IPS-15b (cell line): Measurements from ENCODE around the gene TRIM63.
"Not testable (repeated sequence)": the region's sequence is repeated elsewhere in the genome, so short reads cannot be mapped to it uniquely, and the experiment has no call there.

ENCODE experiments used
- H3K27me3 ChIP-seq: one replicate; pipeline ENCODE4 v1.6.1; 2013; ENCODE audit warnings: low read length; ENCODE audit not compliant: control insufficient read depth, insufficient read depth
- H3K36me3 ChIP-seq: one replicate; pipeline ENCODE4 v1.6.1; 2013; ENCODE audit warnings: low read length; ENCODE audit not compliant: control insufficient read depth, insufficient read depth
- H3K4me1 ChIP-seq: one replicate; pipeline ENCODE4 v1.6.1; 2013; ENCODE audit warnings: mild to moderate bottlenecking, low read length; ENCODE audit not compliant: control insufficient read depth, insufficient read depth
- H3K4me3 ChIP-seq: one replicate; pipeline ENCODE4 v1.5.1; 2013; ENCODE audit warnings: low read depth, low read length
- H3K9ac ChIP-seq: one replicate; pipeline ENCODE4 v1.6.1; 2013; ENCODE audit warnings: low read depth, mild to moderate bottlenecking, low read length
- H3K9me3 ChIP-seq: one replicate; pipeline ENCODE4 v1.6.1; 2013; ENCODE audit warnings: mild to moderate bottlenecking, low read length; ENCODE audit not compliant: control insufficient read depth, insufficient read depth

Gene TRIM63

DNA sequence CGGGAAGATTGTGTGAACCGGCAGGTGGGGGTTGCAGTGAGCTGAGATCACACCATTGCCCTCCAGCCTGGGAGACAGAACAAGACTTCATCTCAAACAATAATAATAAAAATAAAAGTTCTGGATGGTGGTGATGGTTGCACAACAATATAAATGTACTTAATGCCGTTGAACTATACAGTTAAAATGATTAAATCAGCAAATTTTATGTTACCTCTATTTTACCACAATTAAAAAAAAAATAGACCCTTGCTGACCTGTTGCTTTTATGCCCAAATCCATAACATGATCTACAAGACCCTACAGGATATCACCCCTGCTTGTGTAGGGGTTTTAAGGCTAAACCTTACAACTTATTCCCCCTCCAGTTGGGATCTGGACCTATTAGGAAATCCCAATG is 32.4 kb upstream of the TRIM63 start:
- no peaks in the 10 kb centered on the region for H3K9me3 ChIP-seq
- H3K9ac ChIP-seq: no peak overlapping the region
- peaks cover 4% of the 10 kb centered on the region for H3K4me1 ChIP-seq
- H3K27me3 ChIP-seq: peaks cover 4% of the 10 kb centered on the region
- H3K36me3 ChIP-seq: no peaks in the 10 kb centered on the region
- H3K4me3 ChIP-seq: no peak overlapping the region

DNA sequence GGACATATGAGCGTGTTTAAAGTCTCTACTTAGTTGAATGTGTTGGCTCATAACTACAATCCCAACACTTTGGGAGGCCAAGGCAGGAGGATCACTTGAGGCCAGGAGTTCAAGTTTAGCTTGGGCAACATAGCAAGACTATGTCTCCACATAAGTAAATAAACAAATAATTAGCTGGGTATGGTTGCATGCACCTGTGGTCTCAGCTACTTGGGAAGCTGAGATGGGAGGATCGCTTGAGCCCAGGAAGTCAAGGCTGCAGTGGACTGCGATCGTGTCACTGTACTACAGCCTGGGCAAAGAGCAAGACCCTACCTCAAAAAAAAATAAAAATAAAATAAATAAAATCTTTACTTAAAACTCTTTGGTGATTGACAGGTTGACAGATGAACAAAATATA is 31.2 kb upstream of the TRIM63 start:
- H3K36me3 ChIP-seq: no peaks in the 10 kb centered on the region
- no peak overlapping the region for H3K4me3 ChIP-seq
- H3K4me1 ChIP-seq: peaks cover 13% of the 10 kb centered on the region
- H3K9me3 ChIP-seq: no peaks in the 10 kb centered on the region
- H3K9ac ChIP-seq: no peak overlapping the region
- peaks cover 6% of the 10 kb centered on the region for H3K27me3 ChIP-seq

DNA sequence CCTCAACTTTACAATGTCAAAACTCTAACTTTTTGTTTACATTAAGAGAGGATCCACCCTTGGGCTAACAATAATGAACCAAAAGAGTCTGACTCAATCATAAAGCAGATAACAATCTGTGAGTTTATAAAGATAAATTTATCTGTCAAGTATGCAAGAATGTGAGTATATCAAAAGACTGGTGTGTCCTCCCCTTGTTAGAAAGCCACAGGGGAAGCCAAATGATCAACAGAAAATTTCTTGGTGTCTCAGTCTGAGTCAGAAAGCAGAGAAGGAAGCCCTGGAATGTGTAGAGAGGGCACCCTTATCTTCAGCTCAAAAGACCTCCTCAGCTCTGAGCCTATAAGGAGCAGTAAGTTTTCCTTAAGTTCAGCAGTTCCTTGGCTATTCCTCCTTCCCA is 30.3 kb upstream of the TRIM63 start:
- Histone ChIP-seq H3K4me1 (peaks cover 13% of the 10 kb centered on the region), H3K9me3 (no peaks in the 10 kb centered on the region), H3K36me3 (no peaks in the 10 kb centered on the region), H3K4me3 (no peak overlapping the region), H3K9ac (no peak overlapping the region), H3K27me3 (peaks cover 5% of the 10 kb centered on the region)

DNA sequence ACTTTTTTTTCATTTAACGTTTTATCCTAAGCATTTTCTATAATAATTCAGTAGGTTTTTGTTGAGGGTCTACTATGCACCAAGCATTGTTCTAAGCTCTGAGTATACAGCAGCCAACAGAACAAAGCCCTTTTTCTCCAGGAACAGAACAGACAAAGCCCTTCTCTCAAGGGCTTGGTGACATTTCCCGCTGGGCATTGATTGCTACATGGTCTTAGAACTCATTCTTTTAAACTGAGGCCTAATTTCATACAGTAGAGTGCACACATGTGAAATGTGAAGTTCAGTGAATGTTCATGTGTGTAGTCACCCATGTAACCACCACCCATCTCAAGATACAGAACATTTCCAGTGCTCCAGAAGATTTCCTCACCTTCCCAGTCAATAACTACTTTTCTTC is 29.0 kb upstream of the TRIM63 start:
- Histone ChIP-seq H3K27me3 (peaks cover 2% of the 10 kb centered on the region), H3K9me3 (no peaks in the 10 kb centered on the region), H3K9ac (no peak overlapping the region), H3K36me3 (no peaks in the 10 kb centered on the region), H3K4me3 (no peak overlapping the region), H3K4me1 (peaks cover 13% of the 10 kb centered on the region)

DNA sequence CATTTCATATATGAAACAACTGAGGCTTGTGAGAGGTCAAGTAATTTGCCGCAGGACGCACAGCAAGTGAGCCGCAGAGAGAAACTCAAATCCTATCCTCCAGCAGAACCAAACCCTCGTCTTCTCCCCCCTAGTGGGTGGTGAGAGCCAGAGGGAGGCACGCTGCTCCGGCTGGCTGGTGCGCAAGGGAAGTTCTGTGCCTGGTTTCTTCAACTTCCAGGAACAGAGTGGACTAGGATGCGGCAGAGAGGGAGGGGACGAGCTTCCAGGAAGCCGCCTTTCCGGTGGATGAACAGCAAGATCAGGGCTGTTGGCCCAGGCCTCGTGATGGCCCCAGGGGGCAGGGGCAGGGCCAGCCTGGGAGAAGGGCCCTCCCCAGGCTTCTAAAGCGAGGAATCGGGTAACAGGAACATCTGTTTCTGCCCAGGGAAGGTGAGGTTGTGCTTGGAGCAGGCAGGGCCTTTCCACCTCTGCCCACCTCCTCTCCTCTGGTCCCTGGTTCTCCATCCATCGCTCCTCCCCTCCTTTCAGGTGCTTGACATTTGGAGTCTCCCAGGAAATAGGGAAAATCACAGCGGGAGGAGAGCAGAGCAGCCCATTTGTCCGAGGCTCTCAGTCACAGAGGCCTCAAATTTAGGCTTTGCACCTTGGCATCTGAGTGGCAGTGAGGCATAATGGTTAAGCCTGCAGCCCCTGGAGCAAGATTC is 27.4 kb upstream of the TRIM63 start:
- H3K9me3 ChIP-seq: no peaks in the 10 kb centered on the region
- no peak overlapping the region for H3K4me3 ChIP-seq
- H3K27me3 ChIP-seq: peaks cover 2% of the 10 kb centered on the region
- no peaks in the 10 kb centered on the region for H3K36me3 ChIP-seq
- H3K9ac ChIP-seq: no peak overlapping the region
- peaks cover 13% of the 10 kb centered on the region for H3K4me1 ChIP-seq

DNA sequence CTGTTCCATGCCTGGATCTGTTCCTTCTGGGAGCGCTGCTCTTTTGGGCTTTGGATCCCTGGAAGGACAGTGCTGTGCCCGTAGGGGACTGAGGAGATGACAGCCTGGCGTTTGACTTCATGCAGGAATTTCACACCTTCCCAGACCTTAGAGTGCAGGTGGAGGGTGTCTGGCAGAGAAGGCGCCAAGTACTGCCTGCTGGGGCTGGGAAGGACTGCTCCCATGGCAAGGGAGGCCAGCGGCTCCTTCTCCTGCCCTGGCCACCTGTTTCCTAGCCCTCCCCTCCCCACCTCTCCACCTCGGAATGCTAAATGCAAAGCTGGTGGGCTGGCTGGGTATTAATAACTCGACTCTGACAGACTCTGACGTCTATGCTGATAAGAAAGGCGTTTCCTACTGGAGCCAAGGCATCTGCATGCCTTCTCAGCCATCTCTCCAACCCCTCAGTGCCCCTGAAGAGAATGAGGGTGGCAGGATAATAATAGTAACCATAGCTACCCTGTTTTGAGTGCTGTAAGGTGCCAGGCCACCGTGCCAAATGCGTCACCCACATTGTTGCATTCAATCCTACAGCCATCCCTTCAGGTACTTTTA is 26.7 kb upstream of the TRIM63 start:
- H3K4me1 ChIP-seq: peaks cover 13% of the 10 kb centered on the region
- no peak overlapping the region for H3K4me3 ChIP-seq
- no peaks in the 10 kb centered on the region for H3K9me3 ChIP-seq
- no peak overlapping the region for H3K9ac ChIP-seq
- H3K36me3 ChIP-seq: no peaks in the 10 kb centered on the region
- H3K27me3 ChIP-seq: peaks cover 2% of the 10 kb centered on the region

DNA sequence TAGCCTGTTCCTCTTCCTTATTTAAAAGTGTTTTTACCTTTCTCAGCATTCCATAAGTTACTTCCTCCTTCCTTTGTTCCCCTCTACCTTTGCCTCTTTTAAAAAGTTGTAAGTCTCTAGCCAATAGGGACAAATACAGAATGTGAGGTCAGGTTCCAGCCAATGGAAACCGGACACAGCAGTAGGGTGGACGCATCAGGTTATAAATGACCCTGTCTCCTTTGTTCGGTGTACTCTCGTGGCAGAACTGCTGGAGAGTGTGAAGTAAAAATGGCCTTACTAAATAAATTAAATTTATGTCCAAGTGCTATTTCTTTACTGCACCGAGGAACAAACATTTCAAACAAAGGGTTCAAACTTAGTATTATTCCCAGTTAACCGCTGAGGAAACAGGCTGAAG is 26.1 kb upstream of the TRIM63 start:
- H3K9me3 ChIP-seq, H3K4me3 ChIP-seq, H3K27me3 ChIP-seq, H3K9ac ChIP-seq, H3K36me3 ChIP-seq: not testable (repeated sequence)
- H3K4me1 ChIP-seq: peaks cover 13% of the 10 kb centered on the region

DNA sequence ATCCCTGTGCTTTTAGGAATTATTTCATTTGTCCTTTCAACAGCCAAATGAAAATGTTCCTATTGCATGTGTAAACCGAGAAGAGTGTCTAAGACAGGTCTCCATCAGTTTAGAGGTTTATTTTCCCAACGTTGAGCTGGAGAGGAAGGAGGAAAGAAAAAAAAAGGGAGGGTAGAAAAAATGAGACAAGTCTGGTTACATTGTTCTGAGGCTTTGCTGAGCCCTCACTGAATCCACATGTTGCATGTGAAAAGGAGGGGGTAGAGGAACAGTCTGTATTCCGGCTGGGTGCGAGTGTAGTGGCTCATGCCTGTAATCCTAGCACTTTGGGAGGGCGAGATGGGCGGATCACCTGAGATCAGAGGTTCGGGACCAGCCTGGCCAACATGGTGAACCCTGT is 25.0 kb upstream of the TRIM63 start:
- Histone ChIP-seq H3K4me3 (no peak overlapping the region), H3K9ac (no peak overlapping the region), H3K27me3 (peaks cover 2% of the 10 kb centered on the region), H3K4me1 (peaks cover 13% of the 10 kb centered on the region), H3K9me3 (no peaks in the 10 kb centered on the region), H3K36me3 (no peaks in the 10 kb centered on the region)

DNA sequence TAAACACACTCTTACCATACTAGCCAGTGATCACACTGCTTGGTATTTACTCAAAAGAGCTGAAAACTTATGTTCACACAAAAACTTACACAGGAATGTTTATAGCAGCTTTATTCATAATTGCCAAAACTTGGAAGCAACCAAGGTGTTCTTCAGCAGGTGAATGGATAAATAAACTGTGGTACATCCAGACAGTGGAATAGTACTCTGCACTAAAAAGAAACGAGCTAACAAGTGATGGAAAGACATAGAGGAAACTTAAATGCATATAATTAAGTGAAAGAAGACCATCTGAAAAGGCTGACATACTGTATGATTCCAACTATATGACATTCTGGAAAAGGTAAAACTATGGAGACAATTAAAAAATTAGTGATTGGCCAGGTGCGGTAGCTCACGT is 23.5 kb upstream of the TRIM63 start:
- H3K4me3 ChIP-seq: no peak overlapping the region
- no peaks in the 10 kb centered on the region for H3K36me3 ChIP-seq
- H3K9me3 ChIP-seq: no peaks in the 10 kb centered on the region
- H3K4me1 ChIP-seq: peaks cover 13% of the 10 kb centered on the region
- no peak overlapping the region for H3K9ac ChIP-seq
- peaks cover 2% of the 10 kb centered on the region for H3K27me3 ChIP-seq

DNA sequence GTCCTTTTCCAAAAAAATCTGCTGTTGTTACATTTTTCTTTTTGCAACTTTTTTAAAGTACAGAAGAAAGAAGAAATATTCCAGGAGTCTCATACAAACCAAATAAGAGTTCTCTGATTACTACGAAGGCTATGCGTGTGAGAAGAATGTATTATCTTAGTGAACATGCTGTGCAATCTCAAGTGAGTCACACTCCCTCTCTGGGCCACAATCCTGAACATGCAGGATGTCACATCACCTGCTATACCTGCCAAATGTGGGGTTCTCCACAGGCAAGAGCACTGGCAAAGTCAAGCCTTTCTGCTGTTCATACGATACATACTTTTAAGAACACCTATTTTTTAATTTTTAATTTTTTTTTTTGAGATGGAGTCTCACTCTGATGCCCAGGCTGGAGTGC is 21.7 kb upstream of the TRIM63 start:
- Histone ChIP-seq H3K36me3 (no peaks in the 10 kb centered on the region), H3K4me1 (peaks cover 5% of the 10 kb centered on the region), H3K9ac (no peak overlapping the region), H3K27me3 (peaks cover 5% of the 10 kb centered on the region), H3K9me3 (no peaks in the 10 kb centered on the region), H3K4me3 (no peak overlapping the region)

DNA sequence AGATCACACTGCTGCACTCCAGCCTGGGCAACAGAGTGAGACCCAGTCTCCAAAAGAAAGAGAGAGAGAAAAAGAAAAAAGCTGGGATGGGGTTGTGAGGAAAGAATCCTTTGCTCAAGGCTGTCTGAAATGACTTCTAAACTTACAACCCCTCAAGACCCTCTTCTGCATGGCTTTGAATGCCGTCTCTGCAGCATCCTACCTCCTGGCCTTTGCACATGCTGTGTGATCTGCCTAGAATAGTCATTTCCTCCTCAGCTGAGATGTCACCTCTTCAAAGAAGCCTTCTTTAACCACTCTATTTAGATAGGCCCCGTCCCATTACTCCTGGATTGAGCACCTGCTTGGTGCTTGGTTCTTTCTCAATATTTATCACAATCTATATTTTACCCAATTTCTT is 17.4 kb upstream of the TRIM63 start:
- H3K4me1 ChIP-seq: no peaks in the 10 kb centered on the region
- H3K9ac ChIP-seq: no peak overlapping the region
- no peaks in the 10 kb centered on the region for H3K36me3 ChIP-seq
- peaks cover 7% of the 10 kb centered on the region for H3K27me3 ChIP-seq
- H3K9me3 ChIP-seq: no peaks in the 10 kb centered on the region
- H3K4me3 ChIP-seq: no peak overlapping the region

DNA sequence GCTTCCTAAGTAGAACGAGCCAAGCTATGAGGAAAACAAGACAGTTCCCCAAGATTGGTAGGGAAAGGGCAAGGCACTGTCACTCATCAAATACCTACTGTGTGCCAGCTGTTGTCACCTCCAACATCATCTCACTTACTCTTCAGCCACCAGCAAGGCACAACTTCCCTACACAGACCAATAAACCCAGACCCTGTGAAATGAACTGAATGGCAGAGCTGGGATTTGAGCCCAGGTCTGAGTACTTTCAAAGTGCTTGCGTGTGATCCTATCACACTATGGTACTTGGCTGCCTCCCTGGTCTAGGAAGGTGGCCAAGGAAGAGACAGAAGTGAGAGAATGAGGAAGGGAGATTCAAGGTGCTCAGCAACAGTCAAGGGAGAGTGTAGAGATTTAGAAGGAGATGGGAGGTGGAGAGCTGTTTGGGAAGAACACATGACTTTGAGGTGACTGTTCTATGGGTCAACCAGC is 16.7 kb upstream of the TRIM63 start:
- H3K36me3 ChIP-seq: no peaks in the 10 kb centered on the region
- H3K9ac ChIP-seq: no peak overlapping the region
- no peak overlapping the region for H3K4me3 ChIP-seq
- no peaks in the 10 kb centered on the region for H3K4me1 ChIP-seq
- peaks cover 7% of the 10 kb centered on the region for H3K27me3 ChIP-seq
- H3K9me3 ChIP-seq: no peaks in the 10 kb centered on the region
